ENCODE data around the gene SNX9.

DNA sequence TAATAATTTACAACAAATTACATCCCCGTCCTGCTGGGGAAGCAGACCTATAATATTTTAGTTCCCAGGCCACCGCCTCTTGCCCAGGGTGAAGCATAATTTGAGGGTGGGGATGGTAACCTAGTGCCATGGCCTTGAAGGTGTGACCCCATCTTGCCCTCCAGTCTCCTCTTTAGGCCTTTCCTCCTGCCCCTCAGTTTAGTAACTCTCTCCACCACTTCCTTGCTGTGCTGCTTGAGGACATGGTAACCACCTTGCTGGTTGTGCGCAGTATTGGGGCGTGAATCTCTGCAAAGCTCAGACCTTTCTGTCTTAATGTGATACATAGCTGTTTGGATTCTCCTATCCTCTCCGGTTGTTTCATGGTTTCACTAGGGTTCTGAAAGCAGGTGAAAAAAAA is 16.6 kb downstream of the SNX9 start:
- no peak for TF ChIP-seq POLR2A (IDR thresholded peaks at IDR 0.05; ENCODE audit: low read length)
- no peak for TF ChIP-seq SREBF2 (IDR thresholded peaks at IDR 0.05)

Data from A549 (cell line).